Measurements from ENCODE around the gene RNASE2.

GRCh38 chr14:20907214-20907613, 48.1 kb upstream of the RNASE2 start:
- no peak for TF ChIP-seq POLR2A (IDR thresholded peaks at IDR 0.05)
- no peak for TF ChIP-seq POLR2AphosphoS5 (IDR thresholded peaks at IDR 0.05)
